ENCODE measurements around the gene IDS.

Gene IDS

GRCh38 chrX:149467461-149467860 lies 37.6 kb downstream of the IDS start:
- H3F3A ChIP-seq (ENCODE audit: insufficient read depth, low read length), result no peaks in the 10 kb centered on the region
- H3K4me1 ChIP-seq (ENCODE audit: low read length), result no peaks in the 10 kb centered on the region
- H3K79me2 ChIP-seq (ENCODE audit: low read length), result no peaks in the 10 kb centered on the region
- H3K27ac ChIP-seq (ENCODE audit: low read length), result no peak overlapping the region
- H3K36me3 ChIP-seq (replicated peaks; ENCODE audit: insufficient read depth, low read length), result no peaks in the 10 kb centered on the region
- TF ChIP-seq EZH2phosphoT487 (IDR thresholded peaks at IDR 0.05; ENCODE audit: low read length) (no peak), EZH2 (optimal IDR thresholded peaks at IDR 0.05; ENCODE audit: low read depth, low read length) (no peak)
- TF ChIP-seq, protein P1, sequence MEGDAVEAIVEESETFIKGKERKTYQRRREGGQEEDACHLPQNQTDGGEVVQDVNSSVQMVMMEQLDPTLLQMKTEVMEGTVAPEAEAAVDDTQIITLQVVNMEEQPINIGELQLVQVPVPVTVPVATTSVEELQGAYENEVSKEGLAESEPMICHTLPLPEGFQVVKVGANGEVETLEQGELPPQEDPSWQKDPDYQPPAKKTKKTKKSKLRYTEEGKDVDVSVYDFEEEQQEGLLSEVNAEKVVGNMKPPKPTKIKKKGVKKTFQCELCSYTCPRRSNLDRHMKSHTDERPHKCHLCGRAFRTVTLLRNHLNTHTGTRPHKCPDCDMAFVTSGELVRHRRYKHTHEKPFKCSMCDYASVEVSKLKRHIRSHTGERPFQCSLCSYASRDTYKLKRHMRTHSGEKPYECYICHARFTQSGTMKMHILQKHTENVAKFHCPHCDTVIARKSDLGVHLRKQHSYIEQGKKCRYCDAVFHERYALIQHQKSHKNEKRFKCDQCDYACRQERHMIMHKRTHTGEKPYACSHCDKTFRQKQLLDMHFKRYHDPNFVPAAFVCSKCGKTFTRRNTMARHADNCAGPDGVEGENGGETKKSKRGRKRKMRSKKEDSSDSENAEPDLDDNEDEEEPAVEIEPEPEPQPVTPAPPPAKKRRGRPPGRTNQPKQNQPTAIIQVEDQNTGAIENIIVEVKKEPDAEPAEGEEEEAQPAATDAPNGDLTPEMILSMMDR (IDR thresholded peaks at IDR 0.05; ENCODE audit: low read length), result no peak
- no peak overlapping the region for H3K9ac ChIP-seq (ENCODE audit: low read length)
- no peaks in the 10 kb centered on the region for H3K9me3 ChIP-seq (replicated peaks; ENCODE audit: insufficient read depth, low read length)
- no peaks in the 10 kb centered on the region for H3K27me3 ChIP-seq (replicated peaks; ENCODE audit: insufficient read depth, low read length)
- DNase-seq, result no peak
- H3K4me3 ChIP-seq (ENCODE audit: low read length), result no peak overlapping the region
- no peaks in the 10 kb centered on the region for H4K20me1 ChIP-seq (ENCODE audit: insufficient read depth, low read length)
- no peak overlapping the region for H2AFZ ChIP-seq (ENCODE audit: low read length)
- H3K9me2 ChIP-seq (replicated peaks; ENCODE audit: insufficient read depth, low read length), result no peaks in the 10 kb centered on the region
- H3K4me2 ChIP-seq (ENCODE audit: low read depth, low read length), result no peak overlapping the region

DNA sequence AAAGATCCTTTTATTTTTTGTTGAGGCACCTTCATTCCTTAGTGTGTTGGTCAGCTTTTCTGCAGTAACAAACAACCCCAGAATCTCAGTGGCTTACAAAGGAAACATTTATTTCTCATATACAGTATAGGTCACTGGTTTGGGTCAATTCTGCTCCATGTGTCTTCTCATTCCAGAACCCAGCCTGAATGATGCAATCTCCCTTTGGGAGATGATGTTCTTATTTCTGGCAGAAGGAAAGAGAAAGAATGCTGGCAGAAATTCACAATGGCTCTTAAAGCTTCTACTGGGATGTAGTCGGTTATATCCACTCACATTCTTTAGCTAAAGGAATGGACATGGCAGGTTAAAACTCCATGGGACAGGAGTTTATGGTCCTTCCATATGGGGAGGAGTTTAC lies 42.3 kb downstream of the IDS start:
- Histone ChIP-seq H4K20me1 (ENCODE audit: insufficient read depth, low read length) (no peaks in the 10 kb centered on the region), H3K9me3 (replicated peaks; ENCODE audit: insufficient read depth, low read length) (no peaks in the 10 kb centered on the region), H3K79me2 (ENCODE audit: low read length) (no peaks in the 10 kb centered on the region), H2AFZ (ENCODE audit: low read length) (no peak overlapping the region), H3K27me3 (replicated peaks; ENCODE audit: insufficient read depth, low read length) (no peaks in the 10 kb centered on the region), H3K36me3 (replicated peaks; ENCODE audit: insufficient read depth, low read length) (no peaks in the 10 kb centered on the region), H3K9me2 (replicated peaks; ENCODE audit: insufficient read depth, low read length) (no peaks in the 10 kb centered on the region), H3K9ac (ENCODE audit: low read length) (no peak overlapping the region), H3K4me3 (ENCODE audit: low read length) (no peak overlapping the region), H3F3A (ENCODE audit: insufficient read depth, low read length) (no peaks in the 10 kb centered on the region), H3K4me1 (ENCODE audit: low read length) (no peaks in the 10 kb centered on the region), H3K4me2 (ENCODE audit: low read depth, low read length) (no peak overlapping the region), H3K27ac (ENCODE audit: low read length) (no peak overlapping the region)
- DNase-seq, result no peak
- TF ChIP-seq, protein P1 (IDR thresholded peaks at IDR 0.05; ENCODE audit: low read length), result no peak
- TF ChIP-seq EZH2 (optimal IDR thresholded peaks at IDR 0.05; ENCODE audit: low read depth, low read length) (no peak), EZH2phosphoT487 (IDR thresholded peaks at IDR 0.05; ENCODE audit: low read length) (no peak)

GRCh38 chrX:149461746-149462145 lies 43.4 kb downstream of the IDS start:
- Histone ChIP-seq H3K9me3 (replicated peaks; ENCODE audit: insufficient read depth, low read length) (no peaks in the 10 kb centered on the region), H3K9ac (ENCODE audit: low read length) (no peak overlapping the region), H3K4me2 (ENCODE audit: low read depth, low read length) (no peak overlapping the region), H2AFZ (ENCODE audit: low read length) (no peak overlapping the region), H3K4me1 (ENCODE audit: low read length) (no peaks in the 10 kb centered on the region), H3K79me2 (ENCODE audit: low read length) (no peaks in the 10 kb centered on the region), H3F3A (ENCODE audit: insufficient read depth, low read length) (no peaks in the 10 kb centered on the region), H3K36me3 (replicated peaks; ENCODE audit: insufficient read depth, low read length) (no peaks in the 10 kb centered on the region), H3K4me3 (ENCODE audit: low read length) (no peak overlapping the region), H3K27me3 (replicated peaks; ENCODE audit: insufficient read depth, low read length) (no peaks in the 10 kb centered on the region), H3K27ac (ENCODE audit: low read length) (no peak overlapping the region), H4K20me1 (ENCODE audit: insufficient read depth, low read length) (no peaks in the 10 kb centered on the region), H3K9me2 (replicated peaks; ENCODE audit: insufficient read depth, low read length) (no peaks in the 10 kb centered on the region)
- DNase-seq, result no peak
- TF ChIP-seq EZH2 (optimal IDR thresholded peaks at IDR 0.05; ENCODE audit: low read depth, low read length) (no peak), EZH2phosphoT487 (IDR thresholded peaks at IDR 0.05; ENCODE audit: low read length) (no peak)
- TF ChIP-seq, protein P1 (IDR thresholded peaks at IDR 0.05; ENCODE audit: low read length), result no peak
